ENCODE results near the gene RTF2. TPM values are rescaled to one million over a fixed set of nuclear protein-coding genes. Genes with fewer than 3 reads are reported as not detected.
"Not testable (repeated sequence)": the region's sequence is repeated elsewhere in the genome, so short reads cannot be mapped to it uniquely, and the experiment has no call there.

Gene RTF2
- total RNA-seq, 2 donors from 2014 or later, result 80.8 to 82.7 TPM

DNA sequence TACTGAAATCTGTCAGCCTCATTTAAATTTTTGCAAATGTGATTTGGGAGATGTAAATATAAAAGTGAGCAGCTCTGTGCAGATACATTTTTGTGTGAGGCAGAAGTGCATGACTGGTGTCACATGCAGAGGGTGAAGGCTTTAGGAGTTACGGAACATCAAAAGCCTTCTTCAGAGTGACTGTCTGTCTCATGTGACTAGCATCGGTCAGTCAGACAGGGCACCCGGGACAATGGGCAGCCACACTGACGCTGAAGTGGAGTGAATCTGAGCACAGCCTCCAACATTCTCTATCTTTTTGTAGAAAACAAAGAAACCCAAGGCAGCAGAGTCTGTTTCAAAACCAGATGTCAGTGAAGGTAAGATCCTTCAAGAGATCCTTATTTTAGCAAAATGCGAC is 48.2 kb downstream of the RTF2 start:
- H3K9me3 Mint-ChIP-seq, result peaks cover 6 to 9% of the 10 kb centered on the region in 2 donors
- no peaks in the 10 kb centered on the region for H3K4me1 Mint-ChIP-seq (ENCODE audit: low read depth)
- no peak for ATAC-seq (replicated peaks in 1 of 2)
- peak overlapping the region; percentile 28 for H3K27ac Mint-ChIP-seq
- no peak overlapping the region for H3K4me3 Mint-ChIP-seq
- peaks cover 18 to 39% of the 10 kb centered on the region in 2 donors for H3K36me3 Mint-ChIP-seq (ENCODE audit: insufficient read depth in 2 of 2)
- no peaks in the 10 kb centered on the region for H3K27me3 Mint-ChIP-seq (ENCODE audit: low read depth)
- no peak for DNase-seq

DNA sequence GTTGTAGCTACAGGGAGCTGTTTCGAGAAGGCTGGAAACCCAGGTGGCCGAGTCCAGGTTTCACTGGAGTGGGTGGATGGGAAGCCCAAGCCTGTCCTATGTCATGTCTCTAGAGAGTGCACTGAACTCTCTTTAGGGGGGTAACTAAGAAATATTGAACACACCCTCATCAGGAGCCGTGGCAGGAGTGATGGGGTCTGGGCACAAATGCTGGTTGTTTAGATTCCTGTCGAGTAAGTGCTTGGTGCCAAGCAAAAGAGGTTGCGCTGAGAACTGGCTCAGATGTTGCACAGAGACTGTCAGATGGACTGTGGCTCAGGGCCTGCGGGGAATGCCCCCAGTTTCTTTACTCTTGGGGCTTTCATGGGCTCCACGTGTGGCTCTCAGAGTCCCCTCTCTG is 48.8 kb downstream of the RTF2 start:
- H3K27me3 Mint-ChIP-seq (ENCODE audit: low read depth), result no peaks in the 10 kb centered on the region
- peaks cover 16 to 39% of the 10 kb centered on the region in 2 donors for H3K36me3 Mint-ChIP-seq (ENCODE audit: insufficient read depth in 2 of 2)
- DNase-seq (no peak), ATAC-seq (replicated peaks in 1 of 2) (no peak)
- no peak overlapping the region for H3K27ac Mint-ChIP-seq
- no peak overlapping the region for H3K4me3 Mint-ChIP-seq
- no peaks in the 10 kb centered on the region for H3K4me1 Mint-ChIP-seq (ENCODE audit: low read depth)
- H3K9me3 Mint-ChIP-seq, result peaks cover 6 to 9% of the 10 kb centered on the region in 2 donors

DNA sequence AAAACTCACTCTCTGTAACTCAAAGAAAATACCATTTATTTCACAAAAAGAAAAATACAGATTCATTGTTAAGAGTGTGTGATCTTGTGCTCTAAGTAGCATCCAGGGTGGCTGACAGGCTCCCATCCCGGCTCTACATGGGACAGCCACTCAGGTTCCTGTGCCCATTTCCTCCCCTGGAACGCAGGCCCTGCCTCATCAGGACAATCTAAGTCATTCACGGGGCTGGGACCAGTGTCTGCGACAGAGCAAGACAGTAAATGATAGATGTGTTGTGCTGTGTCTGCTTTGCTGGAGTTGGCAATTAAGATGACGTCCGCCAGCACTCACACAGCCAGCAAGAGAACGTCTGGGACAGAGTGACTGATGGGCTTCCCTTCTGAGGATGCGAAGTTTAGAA is 49.2 kb downstream of the RTF2 start:
- Mint-ChIP-seq H3K4me3 (no peak overlapping the region), H3K4me1 (ENCODE audit: low read depth) (no peaks in the 10 kb centered on the region), H3K36me3 (ENCODE audit: insufficient read depth in 2 of 2) (peaks cover 16 to 39% of the 10 kb centered on the region in 2 donors), H3K27me3 (ENCODE audit: low read depth) (no peaks in the 10 kb centered on the region), H3K27ac (no peak overlapping the region), H3K9me3 (peaks cover 6 to 9% of the 10 kb centered on the region in 2 donors)
- DNase-seq (no peak), ATAC-seq (replicated peaks in 1 of 2) (no peak)

DNA sequence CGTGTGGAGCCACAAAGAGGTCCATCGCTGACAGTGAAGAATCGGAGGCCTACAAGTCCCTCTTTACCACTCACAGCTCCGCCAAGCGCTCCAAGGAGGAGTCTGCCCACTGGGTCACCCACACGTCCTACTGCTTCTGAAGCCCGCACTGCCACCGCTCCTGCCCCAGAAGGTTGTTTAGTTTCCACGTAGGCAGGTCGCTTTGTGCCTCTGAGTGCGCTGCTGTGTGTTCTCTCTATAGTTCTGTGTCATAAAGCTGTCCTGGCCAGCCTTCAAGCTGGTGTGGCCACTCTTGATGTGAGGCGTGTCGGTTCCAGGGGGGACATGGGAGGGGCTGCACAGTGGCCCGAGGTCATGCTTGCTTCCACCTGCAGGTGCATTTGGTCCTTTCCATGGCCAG is 49.7 kb downstream of the RTF2 start:
- Mint-ChIP-seq H3K27me3 (ENCODE audit: low read depth) (no peaks in the 10 kb centered on the region), H3K27ac (no peak overlapping the region), H3K4me1 (ENCODE audit: low read depth) (no peaks in the 10 kb centered on the region), H3K4me3 (no peak overlapping the region), H3K36me3 (ENCODE audit: insufficient read depth in 2 of 2) (peaks cover 16 to 37% of the 10 kb centered on the region in 2 donors), H3K9me3 (peaks cover 6 to 9% of the 10 kb centered on the region in 2 donors)
- ATAC-seq (replicated peaks in 1 of 2), result no peak
- no peak for DNase-seq

DNA sequence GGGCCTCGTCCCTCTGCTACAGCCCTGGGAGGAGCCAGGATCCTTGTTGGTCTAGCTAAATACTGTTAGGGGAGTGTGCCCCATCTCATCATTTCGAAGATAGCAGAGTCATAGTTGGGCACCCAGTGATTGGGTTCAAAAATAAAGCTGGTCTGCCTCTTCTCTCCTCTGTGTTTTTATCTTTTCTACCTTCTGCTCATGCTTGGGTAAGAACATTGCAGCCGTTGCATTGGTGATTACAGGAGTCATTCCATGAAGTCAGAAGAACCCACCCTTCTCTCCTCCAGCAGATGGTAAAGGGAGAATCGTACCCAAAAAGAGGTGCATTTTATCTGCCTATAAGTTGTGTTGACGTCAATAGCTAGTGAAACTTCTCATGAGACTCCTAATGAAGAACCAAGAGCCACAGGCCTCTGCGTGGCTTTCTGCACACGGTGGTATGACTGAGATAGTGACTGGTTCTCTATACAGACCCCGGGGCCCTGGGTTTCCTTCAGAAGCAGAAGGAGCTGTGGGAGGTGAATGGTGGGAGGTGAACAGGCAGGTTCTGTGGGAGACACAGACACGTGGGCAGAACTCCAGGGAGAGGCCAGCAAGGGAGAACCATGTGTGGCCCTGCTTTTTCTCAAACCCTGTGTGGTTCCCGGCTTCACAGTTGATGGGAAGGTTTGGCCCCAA is 50.4 kb downstream of the RTF2 start:
- DNase-seq (no peak), ATAC-seq (replicated peaks in 1 of 2) (no peak)
- peaks cover 9 to 10% of the 10 kb centered on the region in 2 donors for H3K9me3 Mint-ChIP-seq
- no peaks in the 10 kb centered on the region for H3K27me3 Mint-ChIP-seq (ENCODE audit: low read depth)
- H3K36me3 Mint-ChIP-seq (ENCODE audit: insufficient read depth in 2 of 2), result peaks cover 16 to 37% of the 10 kb centered on the region in 2 donors
- no peak overlapping the region for H3K27ac Mint-ChIP-seq
- H3K4me3 Mint-ChIP-seq, result no peak overlapping the region
- H3K4me1 Mint-ChIP-seq (ENCODE audit: low read depth), result no peaks in the 10 kb centered on the region

DNA sequence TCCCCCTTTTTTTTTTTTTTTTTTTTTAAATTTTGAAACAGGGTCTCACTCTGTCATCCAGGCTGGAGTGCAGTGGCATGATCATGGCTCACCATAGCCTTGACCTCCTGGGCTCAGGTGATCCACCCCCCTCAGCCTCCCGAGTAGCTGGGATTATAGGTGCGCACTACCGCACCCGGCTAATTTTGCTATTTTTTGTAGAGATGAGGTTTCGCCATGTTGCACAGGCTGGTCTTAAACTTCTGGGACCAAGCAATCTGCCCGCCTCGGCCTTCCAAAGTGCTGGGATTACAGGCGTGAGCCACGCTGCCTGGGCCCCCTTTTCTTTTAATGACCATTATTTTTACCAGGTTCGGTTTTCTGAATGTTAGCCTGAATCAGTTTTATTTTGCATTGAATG is 51.1 kb downstream of the RTF2 start:
- H3K27ac Mint-ChIP-seq, result no peak overlapping the region
- no peaks in the 10 kb centered on the region for H3K27me3 Mint-ChIP-seq (ENCODE audit: low read depth)

DNA sequence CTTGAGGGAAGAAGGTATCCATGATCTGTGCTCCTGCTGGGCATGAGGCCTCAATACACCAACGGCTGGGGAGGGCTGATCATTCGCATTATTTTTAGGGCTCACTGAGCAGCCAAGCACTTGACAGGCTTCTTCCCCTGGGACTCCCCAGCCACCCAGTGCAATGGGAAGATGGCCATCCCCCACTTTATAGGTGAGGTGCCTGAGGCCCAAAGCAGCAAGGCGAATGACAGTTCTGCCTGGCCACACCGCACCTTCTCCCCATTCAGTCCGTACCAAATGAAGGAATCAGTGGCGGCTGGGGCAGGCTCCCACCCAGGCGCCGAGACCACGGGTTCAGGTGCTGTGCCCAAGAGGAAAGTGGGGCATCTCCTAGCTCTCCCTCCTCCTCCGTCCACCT is 51.8 kb downstream of the RTF2 start:
- Mint-ChIP-seq H3K36me3 (ENCODE audit: insufficient read depth in 2 of 2) (peaks cover 16 to 37% of the 10 kb centered on the region in 2 donors), H3K27me3 (ENCODE audit: low read depth) (no peaks in the 10 kb centered on the region), H3K4me1 (ENCODE audit: low read depth) (no peaks in the 10 kb centered on the region), H3K9me3 (peaks cover 9 to 10% of the 10 kb centered on the region in 2 donors), H3K4me3 (no peak overlapping the region), H3K27ac (no peak overlapping the region)
- no peak for ATAC-seq (replicated peaks in 1 of 2)
- no peak for DNase-seq

More for the DNA sequence above, 51.1 kb downstream of the RTF2 start:
- peaks cover 16 to 37% of the 10 kb centered on the region in 2 donors for H3K36me3 Mint-ChIP-seq (ENCODE audit: insufficient read depth in 2 of 2)
- peaks cover 9 to 10% of the 10 kb centered on the region in 2 donors for H3K9me3 Mint-ChIP-seq
- ATAC-seq (replicated peaks in 1 of 2) (no peak), DNase-seq (no peak)
- H3K4me1 Mint-ChIP-seq (ENCODE audit: low read depth), result no peaks in the 10 kb centered on the region
- no peak overlapping the region for H3K4me3 Mint-ChIP-seq

DNA sequence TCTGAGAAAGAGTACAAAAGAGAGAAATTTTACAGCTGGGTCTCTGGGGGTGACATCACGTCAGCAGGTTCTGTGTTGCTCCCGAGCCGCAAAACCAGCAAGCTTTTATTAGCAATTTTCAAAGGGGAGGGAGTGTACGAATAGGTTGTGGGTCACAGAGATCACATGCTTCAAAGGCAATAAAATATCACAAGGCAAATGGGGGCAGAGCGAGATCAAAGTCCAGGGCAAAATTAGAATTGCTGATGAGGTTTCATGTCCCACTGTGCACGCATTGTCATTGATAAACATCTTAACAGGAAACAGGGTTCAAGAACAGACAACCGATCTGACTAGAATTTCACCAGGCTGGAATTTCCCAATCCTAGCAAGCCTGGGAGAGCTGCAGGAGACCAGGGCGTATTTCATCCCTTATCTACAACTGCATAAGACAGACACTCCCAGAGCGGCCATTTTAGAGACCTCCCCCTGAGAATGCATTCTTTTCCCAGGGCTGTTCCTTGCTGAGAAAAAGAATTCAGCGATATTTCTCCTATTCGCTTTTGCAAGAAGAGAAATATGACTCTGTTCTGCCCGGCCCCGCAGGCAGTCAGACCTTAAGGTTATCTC is 52.4 kb downstream of the RTF2 start:
- not testable (repeated sequence) for H3K27me3 Mint-ChIP-seq (ENCODE audit: low read depth); H3K4me1 Mint-ChIP-seq (ENCODE audit: low read depth); DNase-seq; H3K4me3 Mint-ChIP-seq; ATAC-seq (replicated peaks in 1 of 2); H3K27ac Mint-ChIP-seq
- peaks cover 9 to 10% of the 10 kb centered on the region in 2 donors for H3K9me3 Mint-ChIP-seq
- H3K36me3 Mint-ChIP-seq (ENCODE audit: insufficient read depth in 2 of 2), result peaks cover 16 to 37% of the 10 kb centered on the region in 2 donors

DNA sequence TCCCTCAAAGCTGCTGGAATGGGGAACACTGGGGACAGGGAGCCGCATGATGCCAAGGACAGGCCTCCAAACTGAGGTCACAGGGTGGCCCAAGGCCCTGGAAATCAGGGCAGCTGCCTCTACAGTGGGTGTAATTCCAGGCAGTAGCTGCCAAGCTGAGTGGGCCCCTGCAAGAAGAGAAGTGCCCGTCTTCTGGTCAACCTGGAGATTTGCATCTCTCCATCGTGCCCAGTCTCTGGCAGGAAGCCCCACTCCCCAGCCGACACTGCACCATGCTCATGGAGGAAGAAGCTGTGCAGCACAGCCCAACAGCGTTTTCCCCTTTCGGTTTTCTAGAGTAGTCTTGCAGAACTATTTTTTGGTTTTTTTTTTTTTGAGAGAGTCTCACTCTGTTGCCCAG is 53.9 kb downstream of the RTF2 start:
- Mint-ChIP-seq H3K36me3 (ENCODE audit: insufficient read depth in 2 of 2) (peaks cover 15 to 36% of the 10 kb centered on the region in 2 donors), H3K27ac (no peak overlapping the region), H3K27me3 (ENCODE audit: low read depth) (no peaks in the 10 kb centered on the region), H3K4me1 (ENCODE audit: low read depth) (no peaks in the 10 kb centered on the region), H3K9me3 (peaks cover 9 to 10% of the 10 kb centered on the region in 2 donors), H3K4me3 (no peak overlapping the region)
- no peak for ATAC-seq (replicated peaks in 1 of 2)
- DNase-seq, result no peak

DNA sequence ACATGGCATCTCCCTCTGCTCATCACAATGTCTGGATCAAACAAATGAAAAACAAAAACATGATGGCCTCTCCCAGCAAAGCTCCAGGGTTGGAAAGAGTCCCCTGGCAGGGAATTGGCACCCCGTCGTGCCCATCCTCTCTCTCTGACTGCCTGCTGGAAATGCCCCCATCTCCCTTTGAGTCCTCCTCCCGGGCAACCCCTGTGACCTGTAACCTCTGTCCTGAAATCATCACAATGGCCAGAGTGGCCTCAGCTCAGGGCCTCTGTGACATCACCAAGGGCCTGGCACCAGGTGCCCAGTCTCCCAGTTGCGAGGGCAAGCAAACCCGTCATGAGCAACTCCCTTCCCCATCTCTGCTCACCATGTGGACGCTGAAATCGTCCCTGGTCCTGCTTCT is 56.0 kb downstream of the RTF2 start, which contains the start of gene FAM209A:
Gene FAM209A (plus strand): TSS at position 301 of the 400 bp plus-strand sequence. CDS start 65 bp downstream, at position 366.
- H3K9me3 Mint-ChIP-seq; DNase-seq; H3K4me3 Mint-ChIP-seq; H3K27ac Mint-ChIP-seq; H3K4me1 Mint-ChIP-seq (ENCODE audit: low read depth); H3K27me3 Mint-ChIP-seq (ENCODE audit: low read depth); ATAC-seq (replicated peaks in 1 of 2): not testable (repeated sequence)
- peaks cover 6 to 16% of the 10 kb centered on the region in 2 donors for H3K36me3 Mint-ChIP-seq (ENCODE audit: insufficient read depth in 2 of 2)

DNA sequence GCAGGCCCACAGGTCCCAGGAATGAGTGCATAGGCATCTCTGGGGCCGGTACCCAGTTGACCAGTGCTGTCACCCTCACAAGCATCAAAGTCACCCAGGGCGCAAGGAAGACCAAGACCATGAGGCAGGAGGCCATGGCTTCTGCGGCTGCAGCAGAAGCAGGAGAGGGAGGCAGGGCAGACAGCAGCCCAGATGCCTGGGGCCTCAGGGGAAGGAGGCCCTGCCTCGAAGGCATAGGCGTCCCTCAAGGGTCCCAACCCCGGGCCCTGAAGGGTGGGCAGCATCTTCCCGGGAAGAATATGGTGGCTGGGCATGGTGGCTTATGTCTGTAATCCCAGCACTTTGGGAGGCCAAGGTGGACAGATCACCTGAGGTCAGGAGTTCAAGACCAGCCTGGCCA is 59.1 kb downstream of the RTF2 start:
- Mint-ChIP-seq H3K9me3 (peaks cover 0 to 5% of the 10 kb centered on the region in 2 donors), H3K4me3 (no peak overlapping the region), H3K36me3 (ENCODE audit: insufficient read depth in 2 of 2) (no peaks in the 10 kb centered on the region), H3K4me1 (ENCODE audit: low read depth) (no peaks in the 10 kb centered on the region), H3K27me3 (ENCODE audit: low read depth) (no peaks in the 10 kb centered on the region), H3K27ac (no peak overlapping the region)
- no peak for ATAC-seq (replicated peaks in 1 of 2)
- DNase-seq, result no peak

DNA sequence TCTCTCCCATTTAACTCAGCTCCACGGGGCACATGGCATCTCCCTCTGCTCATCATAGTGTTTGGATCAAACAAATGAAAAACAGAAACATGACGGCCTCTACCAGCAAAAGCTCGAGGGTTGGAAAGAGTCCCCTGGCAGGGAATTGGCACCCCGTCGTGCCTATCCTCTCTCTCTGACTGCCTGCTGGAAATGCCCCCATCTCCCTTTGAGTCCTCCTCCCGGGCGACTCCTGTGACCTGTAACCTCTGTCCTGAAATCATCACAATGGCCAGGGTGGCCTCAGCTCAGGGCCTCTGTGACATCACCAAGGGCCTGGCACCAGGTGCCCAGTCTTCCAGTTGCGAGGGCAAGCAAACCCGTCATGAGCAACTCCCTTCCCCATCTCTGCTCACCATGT is 64.5 kb downstream of the RTF2 start, which contains the start of gene FAM209B:
Gene FAM209B (plus strand): TSS at position 301 of the 400 bp plus-strand sequence. CDS start 96 bp downstream, at position 397.
- H3K9me3 Mint-ChIP-seq; H3K36me3 Mint-ChIP-seq (ENCODE audit: insufficient read depth in 2 of 2); DNase-seq; H3K4me3 Mint-ChIP-seq; H3K27me3 Mint-ChIP-seq (ENCODE audit: low read depth); H3K27ac Mint-ChIP-seq; H3K4me1 Mint-ChIP-seq (ENCODE audit: low read depth); ATAC-seq (replicated peaks in 1 of 2): not testable (repeated sequence)

DNA sequence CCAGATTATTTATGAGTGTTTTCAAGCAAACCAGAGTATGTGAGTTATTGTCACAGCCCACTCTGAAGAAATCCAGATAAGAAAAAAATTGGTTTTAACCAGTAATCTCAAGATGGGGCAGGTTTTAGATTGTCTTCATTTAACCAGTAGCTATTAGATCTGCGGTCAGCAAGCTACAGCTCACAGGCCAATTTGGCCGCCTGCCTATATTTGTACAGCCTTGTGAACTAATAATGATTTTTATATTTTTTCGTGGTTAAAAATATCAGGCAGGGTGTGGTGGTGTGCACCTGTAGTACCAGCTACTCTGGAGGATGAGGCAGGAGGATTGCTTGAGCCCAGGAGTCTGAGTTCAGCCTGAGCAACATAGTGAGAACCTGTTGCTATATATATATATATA is 69.6 kb downstream of the RTF2 start:
- H3K4me1 Mint-ChIP-seq (ENCODE audit: low read depth), result no peaks in the 10 kb centered on the region
- H3K9me3 Mint-ChIP-seq, result no peaks in the 10 kb centered on the region
- no peak overlapping the region for H3K4me3 Mint-ChIP-seq
- DNase-seq (no peak), ATAC-seq (replicated peaks in 1 of 2) (no peak)
- no peak overlapping the region for H3K27ac Mint-ChIP-seq
- H3K36me3 Mint-ChIP-seq (ENCODE audit: insufficient read depth in 2 of 2), result no peaks in the 10 kb centered on the region
- no peaks in the 10 kb centered on the region for H3K27me3 Mint-ChIP-seq (ENCODE audit: low read depth)
